GM12875 (cell line): ENCODE data around the gene TMEM170A.

ENCODE experiments used
- H3K4me3 ChIP-seq: one replicate; pipeline ENCODE4 v1.5.1; 2011; ENCODE audit warnings: low read depth, low read length, control low read depth
- TF ChIP-seq, protein P1 (sequence below): IDR thresholded peaks from 2 replicates; pipeline ENCODE4 v1.5.1; 2011; ENCODE audit warnings: low read depth, mild to moderate bottlenecking, control low read depth, inconsistent platforms, low read length, moderate library complexity, borderline replicate concordance; ENCODE audit not compliant: insufficient read depth

The TMEM170A gene

DNA sequence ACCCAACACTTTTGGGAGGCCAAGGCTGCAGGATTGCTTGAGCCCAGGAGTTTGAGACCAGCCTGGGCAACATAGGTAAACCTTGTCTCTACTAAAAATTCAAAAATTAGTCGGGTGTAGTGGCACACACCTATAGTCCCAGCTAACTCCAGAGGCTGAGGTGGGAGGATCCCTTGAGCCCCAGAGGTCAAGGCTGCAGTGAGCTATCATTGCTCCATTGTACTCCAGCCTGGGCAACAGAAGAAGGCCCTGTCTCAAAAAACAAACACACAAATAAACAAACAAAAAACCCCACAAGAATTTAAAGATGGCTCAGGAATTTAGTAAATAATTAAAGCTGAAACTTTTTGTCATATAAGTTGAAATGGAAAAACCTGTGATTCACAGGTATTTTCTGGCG lies 2.3 kb upstream of the TMEM170A start:
- no peak overlapping the region for H3K4me3 ChIP-seq
- TF ChIP-seq, protein P1, sequence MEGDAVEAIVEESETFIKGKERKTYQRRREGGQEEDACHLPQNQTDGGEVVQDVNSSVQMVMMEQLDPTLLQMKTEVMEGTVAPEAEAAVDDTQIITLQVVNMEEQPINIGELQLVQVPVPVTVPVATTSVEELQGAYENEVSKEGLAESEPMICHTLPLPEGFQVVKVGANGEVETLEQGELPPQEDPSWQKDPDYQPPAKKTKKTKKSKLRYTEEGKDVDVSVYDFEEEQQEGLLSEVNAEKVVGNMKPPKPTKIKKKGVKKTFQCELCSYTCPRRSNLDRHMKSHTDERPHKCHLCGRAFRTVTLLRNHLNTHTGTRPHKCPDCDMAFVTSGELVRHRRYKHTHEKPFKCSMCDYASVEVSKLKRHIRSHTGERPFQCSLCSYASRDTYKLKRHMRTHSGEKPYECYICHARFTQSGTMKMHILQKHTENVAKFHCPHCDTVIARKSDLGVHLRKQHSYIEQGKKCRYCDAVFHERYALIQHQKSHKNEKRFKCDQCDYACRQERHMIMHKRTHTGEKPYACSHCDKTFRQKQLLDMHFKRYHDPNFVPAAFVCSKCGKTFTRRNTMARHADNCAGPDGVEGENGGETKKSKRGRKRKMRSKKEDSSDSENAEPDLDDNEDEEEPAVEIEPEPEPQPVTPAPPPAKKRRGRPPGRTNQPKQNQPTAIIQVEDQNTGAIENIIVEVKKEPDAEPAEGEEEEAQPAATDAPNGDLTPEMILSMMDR: no peak

DNA sequence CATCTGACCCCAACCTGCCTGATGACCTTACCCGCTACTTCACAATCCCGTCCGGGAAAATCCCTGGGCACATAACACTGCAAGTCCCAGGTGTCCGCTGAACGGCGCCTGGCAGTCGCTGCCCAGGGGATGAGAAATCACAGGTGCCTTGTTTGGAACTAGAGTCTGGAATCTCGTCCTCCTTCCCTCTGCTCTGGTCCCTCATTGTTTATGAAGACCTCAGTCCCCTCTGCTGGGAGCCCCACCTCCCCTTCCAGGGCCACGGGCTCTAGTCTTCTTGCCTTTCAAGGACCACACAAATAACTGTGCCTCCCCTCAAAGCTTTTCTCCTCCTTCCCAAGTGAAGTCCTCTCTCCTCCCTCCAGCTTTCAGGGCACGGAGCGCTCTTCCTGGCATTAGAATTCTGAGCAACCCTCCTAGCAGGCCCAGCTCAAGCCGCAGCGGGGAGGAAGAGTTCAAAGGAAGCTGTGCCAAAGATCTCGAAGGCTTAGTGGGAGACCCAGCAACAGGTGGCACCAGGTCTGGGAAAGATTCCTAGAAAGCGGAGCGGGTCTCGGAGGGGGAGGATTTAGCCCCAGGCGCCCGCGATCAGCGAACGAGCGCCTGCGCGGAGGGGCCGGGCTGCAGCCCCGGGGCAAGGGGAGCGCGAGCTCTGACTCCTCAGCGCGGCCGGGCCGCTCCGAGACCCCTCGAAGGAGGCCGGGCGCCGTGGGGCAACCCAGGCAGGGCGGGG lies 934 bp downstream of the TMEM170A start:
- peak overlapping the region; percentile 86 for H3K4me3 ChIP-seq

DNA sequence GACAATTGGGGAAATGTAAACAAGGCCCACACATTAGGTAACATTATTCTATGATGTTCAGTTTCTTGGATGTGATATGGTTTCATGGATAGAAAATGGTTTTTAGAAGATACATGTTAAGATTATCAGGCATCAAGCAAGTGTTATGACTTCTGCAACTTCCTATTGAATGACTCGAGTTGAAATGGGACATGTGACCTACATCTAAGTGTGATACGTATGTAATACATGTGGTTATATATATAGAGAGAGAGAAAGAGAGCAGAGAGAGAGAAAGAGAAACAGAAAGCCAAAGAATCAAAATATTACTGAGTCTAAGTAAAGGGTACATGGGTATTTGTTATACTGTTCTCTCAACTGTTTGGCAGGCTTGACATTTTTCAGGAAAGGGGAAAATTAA lies 1.7 kb downstream of the TMEM170A start:
- TF ChIP-seq, protein P1: no peak
- no peak overlapping the region for H3K4me3 ChIP-seq

DNA sequence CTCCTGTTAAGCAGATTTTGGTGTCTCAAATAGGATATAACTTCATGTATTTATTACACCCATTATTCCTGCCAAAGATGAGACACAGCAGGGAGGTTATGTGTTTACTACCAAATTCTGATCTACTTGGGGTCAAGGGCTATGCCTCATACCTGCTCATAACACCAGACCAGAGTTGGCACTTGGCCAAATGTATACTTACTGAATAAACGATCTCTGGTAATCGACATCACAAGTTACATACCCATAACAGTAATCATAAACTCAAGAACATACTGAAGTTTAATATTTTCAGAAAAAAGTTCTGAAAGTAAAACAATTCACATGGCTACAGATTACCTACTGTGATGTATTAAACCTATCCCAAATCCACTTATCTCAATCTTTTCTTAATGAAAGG lies 2.9 kb downstream of the TMEM170A start:
- H3K4me3 ChIP-seq: no peak overlapping the region
- TF ChIP-seq, protein P1: no peak

DNA sequence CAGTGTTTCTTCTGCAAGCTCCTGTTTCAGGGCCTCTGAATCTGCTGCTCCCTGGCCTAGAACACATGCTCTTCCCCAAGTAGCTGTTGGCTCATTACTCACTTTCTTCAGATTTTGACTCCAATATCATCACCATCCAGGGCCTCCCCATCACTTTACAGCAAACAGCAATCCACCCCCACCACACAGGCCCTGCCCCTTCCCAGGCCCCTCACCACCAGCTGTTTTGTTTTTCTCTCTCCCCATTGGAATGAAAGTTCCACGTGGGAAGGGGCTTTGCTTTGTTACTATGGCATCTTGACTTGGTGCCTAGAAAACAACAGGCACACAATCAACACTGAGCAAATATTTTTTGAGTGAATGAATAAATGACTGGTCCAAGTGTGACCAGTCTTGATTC lies 4.0 kb downstream of the TMEM170A start:
- H3K4me3 ChIP-seq: no peak overlapping the region

DNA sequence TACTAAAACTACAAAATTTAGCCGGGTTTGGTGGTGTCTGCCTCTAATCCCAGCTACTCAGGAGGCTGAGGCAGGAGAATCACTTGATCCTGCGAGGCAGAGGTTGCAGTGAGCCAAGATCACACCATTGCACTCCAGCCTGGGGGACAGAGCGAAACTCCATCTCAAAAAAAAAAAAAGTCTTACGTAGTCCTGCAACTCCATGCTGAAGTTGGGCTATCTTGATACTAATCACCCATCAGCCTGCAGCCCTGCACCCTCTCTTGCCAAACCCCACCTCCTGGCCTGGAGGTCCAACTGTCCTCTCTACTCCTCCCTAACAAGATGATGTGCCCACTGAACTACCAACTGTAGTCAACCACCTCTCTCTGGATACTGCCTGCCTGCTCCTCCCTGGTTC lies 4.8 kb downstream of the TMEM170A start:
- TF ChIP-seq, protein P1: no peak

More for the DNA sequence above, 4.0 kb downstream of the TMEM170A start:
- TF ChIP-seq, protein P1: no peak

DNA sequence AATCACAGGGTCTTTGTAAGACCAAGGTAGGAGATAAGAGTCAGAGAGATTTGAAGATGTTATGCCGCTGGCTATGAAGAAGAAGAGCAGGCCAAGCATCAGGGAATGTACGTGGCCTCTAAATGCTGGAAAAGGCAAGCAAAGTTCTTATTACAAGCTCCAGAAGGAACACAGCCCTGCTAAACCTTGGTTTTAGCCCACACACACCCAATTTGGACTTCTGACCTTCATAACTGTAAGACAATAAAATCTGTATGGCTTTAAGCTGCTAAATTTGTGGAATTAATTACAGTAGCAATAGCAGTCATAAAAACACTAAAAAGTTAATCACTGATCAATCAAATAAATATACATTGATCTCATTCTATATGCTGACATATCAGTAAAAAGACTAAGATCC lies 6.0 kb downstream of the TMEM170A start:
- TF ChIP-seq, protein P1: no peak
- no peak overlapping the region for H3K4me3 ChIP-seq

More for the DNA sequence above, 4.8 kb downstream of the TMEM170A start:
- H3K4me3 ChIP-seq: no peak overlapping the region
